HG02798 (cell line): ENCODE measurements around the gene CEACAM1.
"Not testable (repeated sequence)": the region's sequence is repeated elsewhere in the genome, so short reads cannot be mapped to it uniquely, and the experiment has no call there.

Experiments
- ATAC-seq: cut with Tn5 transposase; IDR thresholded peaks from one replicate; pipeline ENCODE4 v1.9.1; 2021; ENCODE audit warnings: mild to moderate bottlenecking; ENCODE audit not compliant: unreplicated experiment, poor library complexity

CEACAM1 gene

GRCh38 chr19:42549067-42549466 is 20.8 kb upstream of the CEACAM1 start:
- not testable (repeated sequence) for ATAC-seq

- ATAC-seq: no peak
These were observed 20.3 kb upstream of the CEACAM1 start for GRCh38 chr19:42548552-42548951.

GRCh38 chr19:42547929-42548328 is 19.6 kb upstream of the CEACAM1 start:
- no peak for ATAC-seq

- no peak for ATAC-seq
These were observed 18.7 kb upstream of the CEACAM1 start for GRCh38 chr19:42546831-42547500.

- no peak for ATAC-seq
These were observed 15.9 kb upstream of the CEACAM1 start for GRCh38 chr19:42544146-42544545.

GRCh38 chr19:42542791-42543190 is 14.5 kb upstream of the CEACAM1 start:
- no peak for ATAC-seq

- no peak for ATAC-seq
These were observed 11.8 kb upstream of the CEACAM1 start for GRCh38 chr19:42540071-42540553.

GRCh38 chr19:42538841-42539709 is 10.8 kb upstream of the CEACAM1 start:
- ATAC-seq: no peak

GRCh38 chr19:42535276-42535675 is 7.0 kb upstream of the CEACAM1 start:
- ATAC-seq: not testable (repeated sequence)

- no peak for ATAC-seq
These were observed 6.1 kb upstream of the CEACAM1 start for GRCh38 chr19:42534391-42534790.

- ATAC-seq: no peak
These were observed 4.6 kb upstream of the CEACAM1 start for GRCh38 chr19:42532891-42533290.

- ATAC-seq: no peak
These were observed 3.0 kb upstream of the CEACAM1 start for GRCh38 chr19:42531313-42531712.

GRCh38 chr19:42529248-42529764 is 1.0 kb upstream of the CEACAM1 start:
- no peak for ATAC-seq

GRCh38 chr19:42524943-42525342 is 3.3 kb downstream of the CEACAM1 start:
- ATAC-seq: no peak

GRCh38 chr19:42524250-42524649 is 4.0 kb downstream of the CEACAM1 start:
- ATAC-seq: no peak

GRCh38 chr19:42522262-42522661 is 6.0 kb downstream of the CEACAM1 start:
- not testable (repeated sequence) for ATAC-seq

- ATAC-seq: no peak
These were observed 6.8 kb downstream of the CEACAM1 start for GRCh38 chr19:42521346-42522030.

GRCh38 chr19:42519108-42519507 is 9.2 kb downstream of the CEACAM1 start:
- ATAC-seq: no peak

GRCh38 chr19:42516771-42517170 is 11.5 kb downstream of the CEACAM1 start:
- ATAC-seq: no peak

GRCh38 chr19:42515241-42515832 is 12.9 kb downstream of the CEACAM1 start:
- ATAC-seq: no peak
